SK-N-SH treated with all-trans-retinoic acid at 6 μM for 48 hours (cell line): Measurements from ENCODE around the gene SDK2.

Source experiments
- ATAC-seq: fragments of 200-7000 bp; cut with Tn5 transposase; 3 replicates; pipeline ENCODE4 v1.9.1; 2020; ENCODE audit warnings: mild to moderate bottlenecking, moderate library complexity
- ARNTL ChIP-seq: fragments of 450-650 bp; formaldehyde crosslinking; IDR thresholded peaks from 2 replicates; pipeline ENCODE4 v1.5.0; 2020; ENCODE audit warnings: low read depth, mild to moderate bottlenecking, moderate library complexity, borderline replicate concordance
- BACH2 ChIP-seq: fragments of 250-450 bp; sonication (Bioruptor Pico); IDR thresholded peaks from 2 replicates; pipeline ENCODE4 v1.9.0; 2021; ENCODE audit warnings: mild to moderate bottlenecking, borderline replicate concordance
- CSDC2 ChIP-seq: fragments of 250-450 bp; sonication (Bioruptor Pico); IDR thresholded peaks from 2 replicates; pipeline ENCODE4 v1.5.0; 2020; ENCODE audit warnings: mild to moderate bottlenecking, moderate library complexity
- ESRRG ChIP-seq: fragments of 250-450 bp; sonication (Bioruptor Pico); IDR thresholded peaks from 2 replicates; pipeline ENCODE4 v1.6.1; 2021; ENCODE audit warnings: mild to moderate bottlenecking
- GLIS3 ChIP-seq: fragments of 250-450 bp; sonication (Bioruptor Pico); IDR thresholded peaks from 2 replicates; pipeline ENCODE4 v1.5.0; 2020; ENCODE audit warnings: mild to moderate bottlenecking, moderate library complexity
- ISL1 ChIP-seq: fragments of 250-450 bp; sonication (Bioruptor Pico); IDR thresholded peaks from 2 replicates; pipeline ENCODE4 v2.1.2; 2022; ENCODE audit warnings: mild to moderate bottlenecking, moderate library complexity
- OSR1 ChIP-seq: fragments of 250-450 bp; sonication (Bioruptor Pico); IDR thresholded peaks from 2 replicates; pipeline ENCODE4 v1.8.0; 2022; ENCODE audit warnings: moderate library complexity, mild to moderate bottlenecking, inconsistent platforms
- PPARA ChIP-seq: fragments of 250-450 bp; sonication (Bioruptor Pico); IDR thresholded peaks from 2 replicates; pipeline ENCODE4 v1.5.0; 2020; ENCODE audit warnings: mild to moderate bottlenecking, borderline replicate concordance
- RARB ChIP-seq: fragments of 250-450 bp; sonication (Bioruptor Pico); IDR thresholded peaks from 2 replicates; pipeline ENCODE4 v1.8.0; 2021; ENCODE audit warnings: mild to moderate bottlenecking, moderate library complexity
- SNAI2 ChIP-seq: fragments of 250-450 bp; sonication (Bioruptor Pico); IDR thresholded peaks from 2 replicates; pipeline ENCODE4 v1.5.0; 2020; ENCODE audit warnings: mild to moderate bottlenecking, moderate library complexity
- TCF4 ChIP-seq: fragments of 250-450 bp; sonication (Bioruptor Pico); IDR thresholded peaks from 2 replicates; pipeline ENCODE4 v1.8.0; 2021; ENCODE audit warnings: mild to moderate bottlenecking, moderate library complexity, borderline replicate concordance
- TOX ChIP-seq: fragments of 250-450 bp; sonication (Bioruptor Pico); IDR thresholded peaks from 2 replicates; pipeline ENCODE4 v1.8.0; 2021; ENCODE audit warnings: mild to moderate bottlenecking, moderate library complexity, borderline replicate concordance
- ZC3H10 ChIP-seq: fragments of 250-450 bp; sonication (Bioruptor Pico); IDR thresholded peaks from 2 replicates; pipeline ENCODE4 v1.5.1; 2021; ENCODE audit warnings: mild to moderate bottlenecking, moderate library complexity
- ZFP3 ChIP-seq: fragments of 250-450 bp; sonication (Bioruptor Pico); IDR thresholded peaks from 2 replicates; pipeline ENCODE4 v1.5.0; 2020; ENCODE audit warnings: mild to moderate bottlenecking, moderate library complexity
- ZFP30 ChIP-seq: fragments of 450-650 bp; formaldehyde crosslinking; IDR thresholded peaks from 2 replicates; pipeline ENCODE4 v1.5.0; 2022; ENCODE audit warnings: mild to moderate bottlenecking, moderate library complexity
- ZNF565 ChIP-seq: fragments of 450-650 bp; formaldehyde crosslinking; conservative IDR thresholded peaks from 2 replicates; pipeline ENCODE4 v1.5.0; 2020; ENCODE audit warnings: low read depth, mild to moderate bottlenecking, moderate library complexity
- ZNF8 ChIP-seq: fragments of 450-650 bp; formaldehyde crosslinking; IDR thresholded peaks from 2 replicates; pipeline ENCODE4 v1.5.0; 2020; ENCODE audit warnings: mild to moderate bottlenecking, moderate library complexity
- TF ChIP-seq, protein P1 (sequence below): fragments of 250-450 bp; sonication (Bioruptor Pico); IDR thresholded peaks from 2 replicates; pipeline ENCODE4 v1.5.1; 2020; ENCODE audit warnings: low read depth, mild to moderate bottlenecking, moderate library complexity
- TF ChIP-seq, protein P2 (sequence below): fragments of 250-450 bp; sonication (Bioruptor Pico); IDR thresholded peaks from 2 replicates; pipeline ENCODE4 v1.8.0; 2020; ENCODE audit warnings: mild to moderate bottlenecking, moderate library complexity, borderline replicate concordance
- TF ChIP-seq, protein P3 (sequence below): fragments of 250-450 bp; sonication (Bioruptor Pico); IDR thresholded peaks from 2 replicates; pipeline ENCODE4 v1.5.0; 2020; ENCODE audit warnings: mild to moderate bottlenecking, moderate library complexity
- TF ChIP-seq, protein P4 (sequence below): fragments of 250-450 bp; sonication (Bioruptor Pico); IDR thresholded peaks from 2 replicates; pipeline ENCODE4 v1.8.0; 2021; ENCODE audit warnings: low read depth, mild to moderate bottlenecking, moderate library complexity, borderline replicate concordance

SDK2 gene

DNA sequence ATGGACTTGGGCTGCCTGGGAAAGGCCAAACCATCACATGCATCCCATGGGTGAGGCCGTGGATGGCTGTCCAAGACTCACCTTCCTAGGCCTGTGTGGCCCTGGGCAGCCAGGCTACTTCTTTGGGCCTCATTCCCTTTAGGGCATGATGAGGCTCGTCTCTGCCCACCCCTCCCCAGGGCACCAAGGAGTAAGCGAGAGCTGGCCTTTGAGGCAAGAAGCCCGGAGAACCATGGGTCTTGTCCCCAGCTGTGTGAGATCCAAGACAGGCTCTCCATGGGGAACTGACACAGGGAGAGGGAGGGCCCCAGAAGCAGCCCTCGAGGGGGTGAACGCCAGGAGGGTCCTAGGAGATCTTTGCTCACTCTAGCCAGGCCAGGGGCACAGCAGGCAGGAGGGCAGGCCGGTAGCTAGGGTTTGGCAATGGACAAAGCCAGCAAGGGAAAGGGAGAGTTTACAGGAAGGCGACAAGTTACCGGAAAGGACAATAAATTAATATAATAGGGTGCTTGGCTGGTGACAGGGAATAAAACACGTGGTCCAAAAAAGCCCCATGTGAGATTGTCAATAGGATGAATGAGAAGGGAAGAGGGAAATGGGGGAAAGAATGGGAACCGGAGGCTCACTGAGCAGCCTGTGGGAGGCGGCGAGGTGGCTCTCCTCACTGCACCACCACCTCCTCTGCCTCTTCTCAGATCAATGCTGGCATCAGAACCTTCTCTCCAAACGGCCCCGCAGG is 119.1 kb downstream of the SDK2 start:
- TF ChIP-seq ZFP30 (no peak), TCF4 (CRISPR knock-in tag) (no peak), SNAI2 (CRISPR knock-in tag) (no peak), BACH2 (CRISPR knock-in tag) (no peak), ESRRG (CRISPR knock-in tag) (no peak), PPARA (CRISPR knock-in tag) (no peak), CSDC2 (CRISPR knock-in tag) (no peak), OSR1 (CRISPR knock-in tag) (no peak), RARB (CRISPR knock-in tag) (no peak), ZC3H10 (CRISPR knock-in tag) (no peak), ZNF565 (CRISPR knock-in tag) (no peak), TOX (CRISPR knock-in tag) (no peak)
- TF ChIP-seq, protein P1, sequence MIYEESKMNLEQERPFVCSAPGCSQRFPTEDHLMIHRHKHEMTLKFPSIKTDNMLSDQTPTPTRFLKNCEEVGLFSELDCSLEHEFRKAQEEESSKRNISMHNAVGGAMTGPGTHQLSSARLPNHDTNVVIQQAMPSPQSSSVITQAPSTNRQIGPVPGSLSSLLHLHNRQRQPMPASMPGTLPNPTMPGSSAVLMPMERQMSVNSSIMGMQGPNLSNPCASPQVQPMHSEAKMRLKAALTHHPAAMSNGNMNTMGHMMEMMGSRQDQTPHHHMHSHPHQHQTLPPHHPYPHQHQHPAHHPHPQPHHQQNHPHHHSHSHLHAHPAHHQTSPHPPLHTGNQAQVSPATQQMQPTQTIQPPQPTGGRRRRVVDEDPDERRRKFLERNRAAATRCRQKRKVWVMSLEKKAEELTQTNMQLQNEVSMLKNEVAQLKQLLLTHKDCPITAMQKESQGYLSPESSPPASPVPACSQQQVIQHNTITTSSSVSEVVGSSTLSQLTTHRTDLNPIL (CRISPR knock-in tag): no peak

DNA sequence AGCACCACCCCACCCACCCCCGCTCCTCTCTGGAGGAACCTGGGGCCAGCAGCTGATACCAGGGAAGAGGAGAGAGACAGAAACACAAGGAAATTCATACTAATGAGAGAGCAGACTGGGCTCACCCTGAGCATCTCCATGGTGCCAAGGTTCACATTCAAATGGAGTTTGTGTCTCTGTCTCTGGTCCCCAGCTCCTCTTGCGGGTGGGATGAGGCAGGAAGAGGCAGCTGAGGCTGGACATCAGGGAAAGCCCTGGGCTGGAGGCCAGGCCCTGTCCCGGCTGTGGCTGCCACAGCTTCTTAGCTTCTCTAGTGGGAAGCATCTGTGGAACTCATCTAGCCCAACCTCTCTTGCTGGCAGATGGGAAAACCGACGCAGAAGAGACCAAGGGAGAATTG is 121.5 kb downstream of the SDK2 start:
- no peak for ATAC-seq
- TF ChIP-seq ZNF565 (CRISPR knock-in tag): no peak
- TF ChIP-seq SNAI2 (CRISPR knock-in tag): no peak
- no peak for TF ChIP-seq ZNF8 (CRISPR knock-in tag)
- TF ChIP-seq TOX (CRISPR knock-in tag): no peak
- TF ChIP-seq OSR1 (CRISPR knock-in tag): no peak
- TF ChIP-seq ARNTL (CRISPR knock-in tag): no peak
- no peak for TF ChIP-seq PPARA (CRISPR knock-in tag)
- TF ChIP-seq ZC3H10 (CRISPR knock-in tag): no peak
- TF ChIP-seq, protein P2, sequence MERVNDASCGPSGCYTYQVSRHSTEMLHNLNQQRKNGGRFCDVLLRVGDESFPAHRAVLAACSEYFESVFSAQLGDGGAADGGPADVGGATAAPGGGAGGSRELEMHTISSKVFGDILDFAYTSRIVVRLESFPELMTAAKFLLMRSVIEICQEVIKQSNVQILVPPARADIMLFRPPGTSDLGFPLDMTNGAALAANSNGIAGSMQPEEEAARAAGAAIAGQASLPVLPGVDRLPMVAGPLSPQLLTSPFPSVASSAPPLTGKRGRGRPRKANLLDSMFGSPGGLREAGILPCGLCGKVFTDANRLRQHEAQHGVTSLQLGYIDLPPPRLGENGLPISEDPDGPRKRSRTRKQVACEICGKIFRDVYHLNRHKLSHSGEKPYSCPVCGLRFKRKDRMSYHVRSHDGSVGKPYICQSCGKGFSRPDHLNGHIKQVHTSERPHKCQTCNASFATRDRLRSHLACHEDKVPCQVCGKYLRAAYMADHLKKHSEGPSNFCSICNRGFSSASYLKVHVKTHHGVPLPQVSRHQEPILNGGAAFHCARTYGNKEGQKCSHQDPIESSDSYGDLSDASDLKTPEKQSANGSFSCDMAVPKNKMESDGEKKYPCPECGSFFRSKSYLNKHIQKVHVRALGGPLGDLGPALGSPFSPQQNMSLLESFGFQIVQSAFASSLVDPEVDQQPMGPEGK (CRISPR knock-in tag): no peak
- no peak for TF ChIP-seq RARB (CRISPR knock-in tag)
- TF ChIP-seq, protein P3, sequence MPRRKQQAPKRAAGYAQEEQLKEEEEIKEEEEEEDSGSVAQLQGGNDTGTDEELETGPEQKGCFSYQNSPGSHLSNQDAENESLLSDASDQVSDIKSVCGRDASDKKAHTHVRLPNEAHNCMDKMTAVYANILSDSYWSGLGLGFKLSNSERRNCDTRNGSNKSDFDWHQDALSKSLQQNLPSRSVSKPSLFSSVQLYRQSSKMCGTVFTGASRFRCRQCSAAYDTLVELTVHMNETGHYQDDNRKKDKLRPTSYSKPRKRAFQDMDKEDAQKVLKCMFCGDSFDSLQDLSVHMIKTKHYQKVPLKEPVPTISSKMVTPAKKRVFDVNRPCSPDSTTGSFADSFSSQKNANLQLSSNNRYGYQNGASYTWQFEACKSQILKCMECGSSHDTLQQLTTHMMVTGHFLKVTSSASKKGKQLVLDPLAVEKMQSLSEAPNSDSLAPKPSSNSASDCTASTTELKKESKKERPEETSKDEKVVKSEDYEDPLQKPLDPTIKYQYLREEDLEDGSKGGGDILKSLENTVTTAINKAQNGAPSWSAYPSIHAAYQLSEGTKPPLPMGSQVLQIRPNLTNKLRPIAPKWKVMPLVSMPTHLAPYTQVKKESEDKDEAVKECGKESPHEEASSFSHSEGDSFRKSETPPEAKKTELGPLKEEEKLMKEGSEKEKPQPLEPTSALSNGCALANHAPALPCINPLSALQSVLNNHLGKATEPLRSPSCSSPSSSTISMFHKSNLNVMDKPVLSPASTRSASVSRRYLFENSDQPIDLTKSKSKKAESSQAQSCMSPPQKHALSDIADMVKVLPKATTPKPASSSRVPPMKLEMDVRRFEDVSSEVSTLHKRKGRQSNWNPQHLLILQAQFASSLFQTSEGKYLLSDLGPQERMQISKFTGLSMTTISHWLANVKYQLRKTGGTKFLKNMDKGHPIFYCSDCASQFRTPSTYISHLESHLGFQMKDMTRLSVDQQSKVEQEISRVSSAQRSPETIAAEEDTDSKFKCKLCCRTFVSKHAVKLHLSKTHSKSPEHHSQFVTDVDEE: no peak
- TF ChIP-seq BACH2 (CRISPR knock-in tag): no peak
- TF ChIP-seq, protein P4, sequence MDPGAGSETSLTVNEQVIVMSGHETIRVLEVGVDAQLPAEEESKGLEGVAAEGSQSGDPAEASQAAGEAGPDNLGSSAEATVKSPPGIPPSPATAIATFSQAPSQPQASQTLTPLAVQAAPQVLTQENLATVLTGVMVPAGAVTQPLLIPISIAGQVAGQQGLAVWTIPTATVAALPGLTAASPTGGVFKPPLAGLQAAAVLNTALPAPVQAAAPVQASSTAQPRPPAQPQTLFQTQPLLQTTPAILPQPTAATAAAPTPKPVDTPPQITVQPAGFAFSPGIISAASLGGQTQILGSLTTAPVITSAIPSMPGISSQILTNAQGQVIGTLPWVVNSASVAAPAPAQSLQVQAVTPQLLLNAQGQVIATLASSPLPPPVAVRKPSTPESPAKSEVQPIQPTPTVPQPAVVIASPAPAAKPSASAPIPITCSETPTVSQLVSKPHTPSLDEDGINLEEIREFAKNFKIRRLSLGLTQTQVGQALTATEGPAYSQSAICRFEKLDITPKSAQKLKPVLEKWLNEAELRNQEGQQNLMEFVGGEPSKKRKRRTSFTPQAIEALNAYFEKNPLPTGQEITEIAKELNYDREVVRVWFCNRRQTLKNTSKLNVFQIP (CRISPR knock-in tag): no peak

More for the DNA sequence above, 119.1 kb downstream of the SDK2 start:
- no peak for ATAC-seq

DNA sequence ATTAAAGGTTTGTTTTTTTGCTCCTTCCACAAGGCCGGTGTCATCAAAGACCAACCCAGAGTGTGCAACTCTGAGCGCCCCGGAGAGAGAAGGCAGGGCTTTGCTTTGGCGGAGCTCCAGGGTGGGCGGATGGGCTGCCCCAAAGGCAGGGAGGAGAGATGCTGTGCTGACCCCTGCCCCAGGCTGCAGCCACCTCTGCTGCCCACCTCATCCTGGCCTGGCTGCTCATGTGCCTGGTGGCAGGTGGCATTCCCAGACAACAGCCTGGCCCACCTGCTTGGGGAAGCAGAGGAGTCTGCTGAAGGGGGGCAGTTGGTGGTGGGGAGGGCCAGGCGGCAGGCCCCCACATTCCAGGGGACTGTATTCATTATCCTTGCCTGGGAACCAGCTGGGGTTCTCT is 122.1 kb downstream of the SDK2 start:
- no peak for ATAC-seq
- no peak for TF ChIP-seq PPARA (CRISPR knock-in tag)
- no peak for TF ChIP-seq CSDC2 (CRISPR knock-in tag)
- TF ChIP-seq ZC3H10 (CRISPR knock-in tag): no peak
- TF ChIP-seq OSR1 (CRISPR knock-in tag): no peak
- TF ChIP-seq GLIS3: no peak
- TF ChIP-seq, protein P2 (CRISPR knock-in tag): no peak
- TF ChIP-seq SNAI2 (CRISPR knock-in tag): no peak
- no peak for TF ChIP-seq ARNTL (CRISPR knock-in tag)
- no peak for TF ChIP-seq TOX (CRISPR knock-in tag)
- TF ChIP-seq, protein P3: no peak
- TF ChIP-seq ESRRG (CRISPR knock-in tag): no peak
- TF ChIP-seq ISL1 (CRISPR knock-in tag): no peak
- no peak for TF ChIP-seq ZNF8 (CRISPR knock-in tag)
- no peak for TF ChIP-seq ZFP30
- no peak for TF ChIP-seq ZFP3 (CRISPR knock-in tag)
- no peak for TF ChIP-seq ZNF565 (CRISPR knock-in tag)
